HEK293 (cell line): ENCODE data around the gene MYOG.

ENCODE experiments used
- EGR2 ChIP-seq: fragments of 450-650 bp; formaldehyde crosslinking; IDR thresholded peaks from 2 replicates; pipeline ENCODE4 v1.5.1; 2016; ENCODE audit warnings: low read depth, missing biosample characterization, missing genetic modification characterization
- GFI1B ChIP-seq: fragments of 450-650 bp; formaldehyde crosslinking; IDR thresholded peaks from 2 replicates; pipeline ENCODE4 v1.5.1; 2016; ENCODE audit warnings: missing biosample characterization, missing genetic modification characterization
- GLI4 ChIP-seq: fragments of 450-650 bp; formaldehyde crosslinking; IDR thresholded peaks from 2 replicates; pipeline ENCODE4 v1.5.1; 2016; ENCODE audit warnings: missing biosample characterization, missing genetic modification characterization
- KLF16 ChIP-seq: fragments of 450-650 bp; formaldehyde crosslinking; IDR thresholded peaks from 2 replicates; pipeline ENCODE4 v1.5.1; 2017; ENCODE audit warnings: missing biosample characterization, missing genetic modification characterization
- KLF8 ChIP-seq: fragments of 450-650 bp; formaldehyde crosslinking; IDR thresholded peaks from 2 replicates; pipeline ENCODE4 v1.5.1; 2016; ENCODE audit warnings: missing biosample characterization, missing genetic modification characterization
- SP2 ChIP-seq: fragments of 450-650 bp; formaldehyde crosslinking; IDR thresholded peaks from 2 replicates; pipeline ENCODE4 v1.5.1; 2016; ENCODE audit warnings: missing biosample characterization, missing genetic modification characterization
- TRIM28 ChIP-seq: IDR thresholded peaks from 2 replicates; pipeline ENCODE4 v1.6.1; 2011; ENCODE audit warnings: low read length, control low read depth, borderline replicate concordance
- WT1 ChIP-seq: fragments of 450-650 bp; formaldehyde crosslinking; IDR thresholded peaks from 2 replicates; pipeline ENCODE4 v1.5.1; 2016; ENCODE audit warnings: missing biosample characterization, missing genetic modification characterization
- YY2 ChIP-seq: fragments of 450-650 bp; formaldehyde crosslinking; IDR thresholded peaks from 2 replicates; pipeline ENCODE4 v1.5.1; 2016; ENCODE audit warnings: missing biosample characterization, missing genetic modification characterization
- ZIC2 ChIP-seq: fragments of 450-650 bp; formaldehyde crosslinking; IDR thresholded peaks from 2 replicates; pipeline ENCODE4 v1.5.1; 2016; ENCODE audit warnings: missing biosample characterization, missing genetic modification characterization
- ZNF366 ChIP-seq: fragments of 450-650 bp; formaldehyde crosslinking; conservative IDR thresholded peaks from 2 replicates; pipeline ENCODE4 v1.5.1; 2016; ENCODE audit warnings: missing biosample characterization, missing genetic modification characterization
- ZNF426 ChIP-seq: fragments of 450-650 bp; formaldehyde crosslinking; IDR thresholded peaks from 2 replicates; pipeline ENCODE4 v1.5.1; 2017; ENCODE audit warnings: missing biosample characterization, missing genetic modification characterization, mild to moderate bottlenecking, inconsistent platforms, moderate library complexity
- ZNF473 ChIP-seq: fragments of 450-650 bp; formaldehyde crosslinking; IDR thresholded peaks from 2 replicates; pipeline ENCODE4 v1.5.1; 2017; ENCODE audit warnings: missing biosample characterization, missing genetic modification characterization
- ZNF561 ChIP-seq: fragments of 450-650 bp; IDR thresholded peaks from 2 replicates; pipeline ENCODE4 v1.5.1; 2018; ENCODE audit warnings: missing biosample characterization, missing genetic modification characterization, borderline replicate concordance
- ZNF654 ChIP-seq: fragments of 450-650 bp; formaldehyde crosslinking; IDR thresholded peaks from 2 replicates; pipeline ENCODE4 v1.5.1; 2016; ENCODE audit warnings: low read depth, missing biosample characterization, missing genetic modification characterization
- ZNF677 ChIP-seq: fragments of 450-650 bp; IDR thresholded peaks from 2 replicates; pipeline ENCODE4 v1.5.0; 2018; ENCODE audit warnings: missing biosample characterization, mild to moderate bottlenecking, missing genetic modification characterization, moderate library complexity
- ZNF791 ChIP-seq: fragments of 450-650 bp; formaldehyde crosslinking; IDR thresholded peaks from 2 replicates; pipeline ENCODE4 v1.5.1; 2016; ENCODE audit warnings: missing biosample characterization, missing genetic modification characterization
- TF ChIP-seq, protein P1 (sequence below): fragments of 450-650 bp; formaldehyde crosslinking; IDR thresholded peaks from 2 replicates; pipeline ENCODE4 v1.5.1; 2016; ENCODE audit warnings: missing biosample characterization, missing genetic modification characterization
- TF ChIP-seq, protein P2 (sequence below): fragments of 450-650 bp; formaldehyde crosslinking; IDR thresholded peaks from 2 replicates; pipeline ENCODE4 v1.5.1; 2016; ENCODE audit warnings: missing biosample characterization, missing genetic modification characterization, borderline replicate concordance
- TF ChIP-seq, protein P3 (sequence below): fragments of 450-650 bp; formaldehyde crosslinking; IDR thresholded peaks from 2 replicates; pipeline ENCODE4 v1.5.1; 2016; ENCODE audit warnings: missing biosample characterization, missing genetic modification characterization
- TF ChIP-seq, protein P4 (sequence below): fragments of 450-650 bp; formaldehyde crosslinking; IDR thresholded peaks from 2 replicates; pipeline ENCODE4 v1.5.1; 2017; ENCODE audit warnings: missing biosample characterization, missing genetic modification characterization
- TF ChIP-seq, protein P5 (sequence below): fragments of 450-650 bp; formaldehyde crosslinking; IDR thresholded peaks from 2 replicates; pipeline ENCODE4 v1.5.1; 2017; ENCODE audit warnings: missing biosample characterization, missing genetic modification characterization
- TF ChIP-seq, protein P6 (sequence below): fragments of 450-650 bp; formaldehyde crosslinking; IDR thresholded peaks from 2 replicates; pipeline ENCODE4 v1.5.1; 2017; ENCODE audit warnings: missing biosample characterization, mild to moderate bottlenecking, missing genetic modification characterization, moderate library complexity
- TF ChIP-seq, protein P7 (sequence below): sonication (generic); formaldehyde crosslinking; IDR thresholded peaks from 2 replicates; pipeline ENCODE4 v1.8.1; 2022; ENCODE audit warnings: mild to moderate bottlenecking, moderate library complexity, missing genetic modification reagents

Gene MYOG

DNA sequence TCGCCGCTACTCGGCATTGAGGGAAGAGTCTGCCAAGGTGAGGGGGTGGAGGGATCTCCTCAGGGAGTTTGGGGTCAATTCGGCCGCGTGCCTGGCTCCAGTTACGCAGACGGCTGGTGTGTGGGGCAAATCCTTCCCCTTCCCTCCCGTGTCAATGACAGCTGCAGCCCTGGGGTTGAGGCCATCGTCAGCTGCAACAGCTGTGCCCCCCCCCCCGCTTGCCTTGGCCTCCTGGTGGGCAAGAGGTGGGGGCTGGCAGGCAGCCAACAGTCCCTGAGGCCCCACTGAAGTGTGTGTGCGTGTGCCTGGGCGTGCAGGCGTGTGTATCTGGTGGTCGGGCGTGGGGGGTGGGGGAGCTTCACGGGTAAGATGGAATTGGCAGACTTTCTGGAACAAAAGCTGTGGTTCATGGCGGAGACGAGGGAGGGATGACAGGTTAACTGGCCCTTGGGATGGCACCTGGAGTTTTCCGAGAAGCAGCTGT is 33.9 kb downstream of the MYOG start (continued):
- TF ChIP-seq, protein P1, sequence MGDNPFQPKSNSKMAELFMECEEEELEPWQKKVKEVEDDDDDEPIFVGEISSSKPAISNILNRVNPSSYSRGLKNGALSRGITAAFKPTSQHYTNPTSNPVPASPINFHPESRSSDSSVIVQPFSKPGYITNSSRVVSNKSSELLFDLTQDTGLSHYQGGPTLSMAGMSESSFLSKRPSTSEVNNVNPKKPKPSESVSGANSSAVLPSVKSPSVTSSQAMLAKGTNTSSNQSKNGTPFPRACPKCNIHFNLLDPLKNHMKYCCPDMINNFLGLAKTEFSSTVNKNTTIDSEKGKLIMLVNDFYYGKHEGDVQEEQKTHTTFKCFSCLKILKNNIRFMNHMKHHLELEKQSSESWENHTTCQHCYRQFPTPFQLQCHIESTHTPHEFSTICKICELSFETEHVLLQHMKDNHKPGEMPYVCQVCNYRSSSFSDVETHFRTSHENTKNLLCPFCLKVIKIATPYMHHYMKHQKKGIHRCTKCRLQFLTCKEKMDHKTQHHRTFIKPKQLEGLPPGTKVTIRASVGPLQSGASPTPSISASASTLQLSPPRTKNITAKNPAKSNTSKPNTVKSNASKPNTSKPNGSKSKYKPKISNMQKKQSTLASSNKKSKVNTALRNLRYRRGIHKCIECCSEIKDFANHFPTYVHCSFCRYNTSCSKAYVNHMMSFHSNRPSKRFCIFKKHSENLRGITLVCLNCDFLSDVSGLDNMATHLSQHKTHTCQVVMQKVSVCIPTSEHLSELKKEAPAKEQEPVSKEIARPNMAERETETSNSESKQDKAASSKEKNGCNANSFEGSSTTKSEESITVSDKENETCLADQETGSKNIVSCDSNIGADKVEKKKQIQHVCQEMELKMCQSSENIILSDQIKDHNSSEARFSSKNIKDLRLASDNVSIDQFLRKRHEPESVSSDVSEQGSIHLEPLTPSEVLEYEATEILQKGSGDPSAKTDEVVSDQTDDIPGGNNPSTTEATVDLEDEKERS (tag by site-specific recombination) = no peak
- TF ChIP-seq, protein P2, sequence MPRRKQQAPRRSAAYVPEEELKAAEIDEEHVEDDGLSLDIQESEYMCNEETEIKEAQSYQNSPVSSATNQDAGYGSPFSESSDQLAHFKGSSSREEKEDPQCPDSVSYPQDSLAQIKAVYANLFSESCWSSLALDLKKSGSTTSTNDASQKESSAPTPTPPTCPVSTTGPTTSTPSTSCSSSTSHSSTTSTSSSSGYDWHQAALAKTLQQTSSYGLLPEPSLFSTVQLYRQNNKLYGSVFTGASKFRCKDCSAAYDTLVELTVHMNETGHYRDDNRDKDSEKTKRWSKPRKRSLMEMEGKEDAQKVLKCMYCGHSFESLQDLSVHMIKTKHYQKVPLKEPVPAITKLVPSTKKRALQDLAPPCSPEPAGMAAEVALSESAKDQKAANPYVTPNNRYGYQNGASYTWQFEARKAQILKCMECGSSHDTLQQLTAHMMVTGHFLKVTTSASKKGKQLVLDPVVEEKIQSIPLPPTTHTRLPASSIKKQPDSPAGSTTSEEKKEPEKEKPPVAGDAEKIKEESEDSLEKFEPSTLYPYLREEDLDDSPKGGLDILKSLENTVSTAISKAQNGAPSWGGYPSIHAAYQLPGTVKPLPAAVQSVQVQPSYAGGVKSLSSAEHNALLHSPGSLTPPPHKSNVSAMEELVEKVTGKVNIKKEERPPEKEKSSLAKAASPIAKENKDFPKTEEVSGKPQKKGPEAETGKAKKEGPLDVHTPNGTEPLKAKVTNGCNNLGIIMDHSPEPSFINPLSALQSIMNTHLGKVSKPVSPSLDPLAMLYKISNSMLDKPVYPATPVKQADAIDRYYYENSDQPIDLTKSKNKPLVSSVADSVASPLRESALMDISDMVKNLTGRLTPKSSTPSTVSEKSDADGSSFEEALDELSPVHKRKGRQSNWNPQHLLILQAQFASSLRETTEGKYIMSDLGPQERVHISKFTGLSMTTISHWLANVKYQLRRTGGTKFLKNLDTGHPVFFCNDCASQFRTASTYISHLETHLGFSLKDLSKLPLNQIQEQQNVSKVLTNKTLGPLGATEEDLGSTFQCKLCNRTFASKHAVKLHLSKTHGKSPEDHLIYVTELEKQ (tag by site-specific recombination) = no peak
- TF ChIP-seq GFI1B (no peak), SP2 (no peak), ZNF366 (no peak), ZNF791 (no peak), WT1 (tag by site-specific recombination) (no peak), KLF16 (no peak), ZNF677 (tag by site-specific recombination) (no peak), EGR2 (tag by site-specific recombination) (peak; percentile 93), YY2 (tag by site-specific recombination) (no peak), ZNF654 (tag by site-specific recombination) (no peak), ZIC2 (tag by site-specific recombination) (peak; percentile 91), KLF8 (no peak), GLI4 (no peak), TRIM28 (no peak), ZNF426 (no peak), ZNF473 (no peak), ZNF561 (tag by site-specific recombination) (no peak)
- TF ChIP-seq, protein P3, sequence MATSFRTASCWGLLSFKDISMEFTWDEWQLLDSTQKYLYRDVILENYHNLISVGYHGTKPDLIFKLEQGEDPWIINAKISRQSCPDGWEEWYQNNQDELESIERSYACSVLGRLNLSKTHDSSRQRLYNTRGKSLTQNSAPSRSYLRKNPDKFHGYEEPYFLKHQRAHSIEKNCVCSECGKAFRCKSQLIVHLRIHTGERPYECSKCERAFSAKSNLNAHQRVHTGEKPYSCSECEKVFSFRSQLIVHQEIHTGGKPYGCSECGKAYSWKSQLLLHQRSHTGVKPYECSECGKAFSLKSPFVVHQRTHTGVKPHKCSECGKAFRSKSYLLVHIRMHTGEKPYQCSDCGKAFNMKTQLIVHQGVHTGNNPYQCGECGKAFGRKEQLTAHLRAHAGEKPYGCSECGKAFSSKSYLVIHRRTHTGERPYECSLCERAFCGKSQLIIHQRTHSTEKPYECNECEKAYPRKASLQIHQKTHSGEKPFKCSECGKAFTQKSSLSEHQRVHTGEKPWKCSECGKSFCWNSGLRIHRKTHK (tag by site-specific recombination) = no peak
- TF ChIP-seq, protein P4, sequence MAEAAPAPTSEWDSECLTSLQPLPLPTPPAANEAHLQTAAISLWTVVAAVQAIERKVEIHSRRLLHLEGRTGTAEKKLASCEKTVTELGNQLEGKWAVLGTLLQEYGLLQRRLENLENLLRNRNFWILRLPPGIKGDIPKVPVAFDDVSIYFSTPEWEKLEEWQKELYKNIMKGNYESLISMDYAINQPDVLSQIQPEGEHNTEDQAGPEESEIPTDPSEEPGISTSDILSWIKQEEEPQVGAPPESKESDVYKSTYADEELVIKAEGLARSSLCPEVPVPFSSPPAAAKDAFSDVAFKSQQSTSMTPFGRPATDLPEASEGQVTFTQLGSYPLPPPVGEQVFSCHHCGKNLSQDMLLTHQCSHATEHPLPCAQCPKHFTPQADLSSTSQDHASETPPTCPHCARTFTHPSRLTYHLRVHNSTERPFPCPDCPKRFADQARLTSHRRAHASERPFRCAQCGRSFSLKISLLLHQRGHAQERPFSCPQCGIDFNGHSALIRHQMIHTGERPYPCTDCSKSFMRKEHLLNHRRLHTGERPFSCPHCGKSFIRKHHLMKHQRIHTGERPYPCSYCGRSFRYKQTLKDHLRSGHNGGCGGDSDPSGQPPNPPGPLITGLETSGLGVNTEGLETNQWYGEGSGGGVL = peak; percentile 83
- TF ChIP-seq, protein P5, sequence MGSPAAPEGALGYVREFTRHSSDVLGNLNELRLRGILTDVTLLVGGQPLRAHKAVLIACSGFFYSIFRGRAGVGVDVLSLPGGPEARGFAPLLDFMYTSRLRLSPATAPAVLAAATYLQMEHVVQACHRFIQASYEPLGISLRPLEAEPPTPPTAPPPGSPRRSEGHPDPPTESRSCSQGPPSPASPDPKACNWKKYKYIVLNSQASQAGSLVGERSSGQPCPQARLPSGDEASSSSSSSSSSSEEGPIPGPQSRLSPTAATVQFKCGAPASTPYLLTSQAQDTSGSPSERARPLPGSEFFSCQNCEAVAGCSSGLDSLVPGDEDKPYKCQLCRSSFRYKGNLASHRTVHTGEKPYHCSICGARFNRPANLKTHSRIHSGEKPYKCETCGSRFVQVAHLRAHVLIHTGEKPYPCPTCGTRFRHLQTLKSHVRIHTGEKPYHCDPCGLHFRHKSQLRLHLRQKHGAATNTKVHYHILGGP (tag by site-specific recombination) = no peak
- TF ChIP-seq, protein P6, sequence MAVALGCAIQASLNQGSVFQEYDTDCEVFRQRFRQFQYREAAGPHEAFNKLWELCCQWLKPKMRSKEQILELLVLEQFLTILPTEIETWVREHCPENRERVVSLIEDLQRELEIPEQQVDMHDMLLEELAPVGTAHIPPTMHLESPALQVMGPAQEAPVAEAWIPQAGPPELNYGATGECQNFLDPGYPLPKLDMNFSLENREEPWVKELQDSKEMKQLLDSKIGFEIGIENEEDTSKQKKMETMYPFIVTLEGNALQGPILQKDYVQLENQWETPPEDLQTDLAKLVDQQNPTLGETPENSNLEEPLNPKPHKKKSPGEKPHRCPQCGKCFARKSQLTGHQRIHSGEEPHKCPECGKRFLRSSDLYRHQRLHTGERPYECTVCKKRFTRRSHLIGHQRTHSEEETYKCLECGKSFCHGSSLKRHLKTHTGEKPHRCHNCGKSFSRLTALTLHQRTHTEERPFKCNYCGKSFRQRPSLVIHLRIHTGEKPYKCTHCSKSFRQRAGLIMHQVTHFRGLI = peak; percentile 64; the same call in 1 of the 2 replicates
- TF ChIP-seq, protein P7, sequence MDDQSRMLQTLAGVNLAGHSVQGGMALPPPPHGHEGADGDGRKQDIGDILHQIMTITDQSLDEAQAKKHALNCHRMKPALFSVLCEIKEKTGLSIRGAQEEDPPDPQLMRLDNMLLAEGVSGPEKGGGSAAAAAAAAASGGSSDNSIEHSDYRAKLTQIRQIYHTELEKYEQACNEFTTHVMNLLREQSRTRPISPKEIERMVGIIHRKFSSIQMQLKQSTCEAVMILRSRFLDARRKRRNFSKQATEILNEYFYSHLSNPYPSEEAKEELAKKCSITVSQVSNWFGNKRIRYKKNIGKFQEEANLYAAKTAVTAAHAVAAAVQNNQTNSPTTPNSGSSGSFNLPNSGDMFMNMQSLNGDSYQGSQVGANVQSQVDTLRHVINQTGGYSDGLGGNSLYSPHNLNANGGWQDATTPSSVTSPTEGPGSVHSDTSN (CRISPR knock-in tag) = no peak
